C4-2B (cell line): ENCODE measurements around the gene SOX6.

Experiments
- ZFX ChIP-seq: fragments of 450-650 bp; IDR thresholded peaks from 2 replicates; pipeline ENCODE4 v1.6.1; 2017
- TF ChIP-seq, protein P1 (sequence below): fragments of 450-650 bp; conservative IDR thresholded peaks from 2 replicates; pipeline ENCODE4 v1.5.1; 2017; ENCODE audit warnings: mild to moderate bottlenecking

DNA sequence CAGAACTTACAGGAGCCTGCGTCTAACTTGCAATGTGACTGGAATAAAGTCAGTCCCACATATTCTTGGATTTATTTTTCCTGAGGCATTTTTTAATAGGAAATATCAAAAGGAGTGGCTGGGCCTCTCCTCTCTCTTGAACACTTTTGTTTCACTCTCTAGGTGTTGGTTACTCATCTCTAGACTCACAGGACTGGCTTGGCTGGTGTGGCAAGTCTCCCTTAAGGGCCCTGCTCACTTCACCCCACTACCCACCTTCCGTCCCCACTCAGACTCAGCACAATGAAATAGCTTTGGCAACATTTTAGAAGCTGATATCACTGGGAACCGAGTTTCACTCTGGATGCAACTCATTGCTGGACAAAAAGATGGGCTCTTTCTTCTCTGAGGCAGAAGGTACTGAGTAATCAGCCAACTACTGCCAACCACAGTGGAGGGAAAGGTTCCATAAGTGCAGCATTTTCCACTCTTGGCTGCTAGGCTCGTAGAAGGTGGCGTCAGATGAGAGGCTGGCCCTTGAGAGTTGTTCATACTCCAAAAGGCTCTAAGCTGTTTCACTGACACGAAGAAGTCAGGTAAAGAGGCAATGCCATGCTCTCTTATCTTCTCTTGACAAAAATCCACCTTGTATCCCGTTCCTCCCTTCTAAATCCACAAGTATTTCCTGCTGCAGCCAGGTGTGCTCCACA, 390.6 kb downstream of the SOX6 start:
- TF ChIP-seq, protein P1, sequence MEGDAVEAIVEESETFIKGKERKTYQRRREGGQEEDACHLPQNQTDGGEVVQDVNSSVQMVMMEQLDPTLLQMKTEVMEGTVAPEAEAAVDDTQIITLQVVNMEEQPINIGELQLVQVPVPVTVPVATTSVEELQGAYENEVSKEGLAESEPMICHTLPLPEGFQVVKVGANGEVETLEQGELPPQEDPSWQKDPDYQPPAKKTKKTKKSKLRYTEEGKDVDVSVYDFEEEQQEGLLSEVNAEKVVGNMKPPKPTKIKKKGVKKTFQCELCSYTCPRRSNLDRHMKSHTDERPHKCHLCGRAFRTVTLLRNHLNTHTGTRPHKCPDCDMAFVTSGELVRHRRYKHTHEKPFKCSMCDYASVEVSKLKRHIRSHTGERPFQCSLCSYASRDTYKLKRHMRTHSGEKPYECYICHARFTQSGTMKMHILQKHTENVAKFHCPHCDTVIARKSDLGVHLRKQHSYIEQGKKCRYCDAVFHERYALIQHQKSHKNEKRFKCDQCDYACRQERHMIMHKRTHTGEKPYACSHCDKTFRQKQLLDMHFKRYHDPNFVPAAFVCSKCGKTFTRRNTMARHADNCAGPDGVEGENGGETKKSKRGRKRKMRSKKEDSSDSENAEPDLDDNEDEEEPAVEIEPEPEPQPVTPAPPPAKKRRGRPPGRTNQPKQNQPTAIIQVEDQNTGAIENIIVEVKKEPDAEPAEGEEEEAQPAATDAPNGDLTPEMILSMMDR: no peak
- no peak for TF ChIP-seq ZFX
